Endodermal cell (in vitro differentiated cells): ENCODE measurements around the gene ARFGAP1. TPM values are rescaled to one million over a fixed set of nuclear protein-coding genes. Genes with fewer than 3 reads are reported as not detected.
A peak's percentile ranks its signal among the peaks of the same experiment; 100 is the strongest.
"Not testable (repeated sequence)": the region's sequence is repeated elsewhere in the genome, so short reads cannot be mapped to it uniquely, and the experiment has no call there.

Experiments used
- DNase-seq: peaks from one replicate; pipeline ENCODE4 v3.0.0-alpha.2; 2017
- H3K27ac ChIP-seq: 2 replicates; pipeline ENCODE4 v1.5.1; 2013; ENCODE audit warnings: mild to moderate bottlenecking, low read depth, low read length, moderate library complexity
- H3K27me3 ChIP-seq: 2 replicates; pipeline ENCODE4 v1.6.1; 2013; ENCODE audit warnings: mild to moderate bottlenecking, low read length, moderate library complexity; ENCODE audit not compliant: insufficient read depth, control insufficient read depth, poor library complexity, severe bottlenecking
- H3K36me3 ChIP-seq: 2 replicates; pipeline ENCODE4 v1.7.0; 2013; ENCODE audit warnings: mild to moderate bottlenecking, low read length, moderate library complexity; ENCODE audit not compliant: control insufficient read depth, insufficient read depth
- H3K4me1 ChIP-seq: one replicate; pipeline ENCODE4 v1.7.0; 2013; ENCODE audit warnings: low read length; ENCODE audit not compliant: control insufficient read depth, insufficient read depth
- H3K4me3 ChIP-seq: 2 replicates; pipeline ENCODE4 v1.5.1; 2013; ENCODE audit warnings: mild to moderate bottlenecking, low read length, moderate library complexity
- H3K9ac ChIP-seq: 2 replicates; pipeline ENCODE4 v1.6.1; 2013; ENCODE audit warnings: mild to moderate bottlenecking, low read length, moderate library complexity; ENCODE audit not compliant: poor library complexity, severe bottlenecking; ENCODE audit errors: extremely low read depth
- H3K9me3 ChIP-seq: 2 replicates; pipeline ENCODE4 v1.6.1; 2013; ENCODE audit warnings: mild to moderate bottlenecking, low read length, moderate library complexity; ENCODE audit not compliant: control insufficient read depth
- H3K27ac Mint-ChIP-seq: 2 replicates; pipeline ENCODE4 v1.8.0; 2020; ENCODE audit warnings: mixed read lengths
- H3K27me3 Mint-ChIP-seq: 2 replicates; pipeline ENCODE4 v1.8.0; 2021; ENCODE audit warnings: mild to moderate bottlenecking, mixed read lengths; ENCODE audit not compliant: insufficient read depth
- H3K36me3 Mint-ChIP-seq: 2 replicates; pipeline ENCODE4 v1.8.0; 2020; ENCODE audit warnings: low read depth, mixed read lengths
- H3K4me1 Mint-ChIP-seq: 2 replicates; pipeline ENCODE4 v1.8.0; 2020; ENCODE audit warnings: mixed read lengths
- H3K4me3 Mint-ChIP-seq: 2 replicates; pipeline ENCODE4 v1.8.0; 2020; ENCODE audit warnings: mild to moderate bottlenecking, moderate library complexity, mixed read lengths
- H3K9me3 Mint-ChIP-seq: 2 replicates; pipeline ENCODE4 v1.8.0; 2020; ENCODE audit warnings: mild to moderate bottlenecking, mixed read lengths
- CTCF ChIP-seq: fragments of 200-600 bp; sonication (generic); conservative IDR thresholded peaks from 2 replicates; pipeline ENCODE4 v1.5.0; 2021; ENCODE audit warnings: antibody characterized with exemption, mild to moderate bottlenecking
- WGBS, 2 experiments: methylation state at CpG; one replicate each; pipeline versions ENCODE4 v1.1.5 to v1.1.7; 2013; ENCODE audit warnings: missing lambda C conversion rate in 2 of 2, mixed read lengths in 1 of 2; ENCODE audit not compliant: insufficient coverage in 1 of 2, insufficient read length in 1 of 2; 5-methylcytosine and 5-hydroxymethylcytosine counted together
- total RNA-seq, 2 donors: library from RNA; stranded (reverse); fragmentation: NEBNext Ultra II Directional in 1 of 2; extraction: Animal tissue kit (Norgen Biotek cat#: 25700) in 1 of 2; gene quantifications; 2 replicates in 1 of 2; 3 replicates in 1 of 2; pipeline ENCODE4 v1.2.1, GENCODE V29; 2021

The ARFGAP1 gene
- total RNA-seq, 2 donors from 2014 or later, result 159 to 208 TPM

GRCh38 chr20:63251350-63251749 is 21.3 kb upstream of the ARFGAP1 start:
- TF ChIP-seq CTCF, result peak; percentile 63
- not testable (repeated sequence) for H3K4me3 Mint-ChIP-seq, H3K4me1 Mint-ChIP-seq, H3K4me1 ChIP-seq, H3K9me3 ChIP-seq, H3K9ac ChIP-seq, H3K9me3 Mint-ChIP-seq, H3K27ac Mint-ChIP-seq, H3K36me3 Mint-ChIP-seq, H3K36me3 ChIP-seq, DNase-seq, H3K4me3 ChIP-seq, H3K27ac ChIP-seq
- WGBS, 2 experiments, result 40 to 56% methylated on average over 7 to 10 of the region's 14 CpGs
- peaks cover 50% of the 10 kb centered on the region for H3K27me3 Mint-ChIP-seq
- peaks cover 45% of the 10 kb centered on the region for H3K27me3 ChIP-seq

GRCh38 chr20:63252284-63252711 is 20.3 kb upstream of the ARFGAP1 start:
- no peak overlapping the region for H3K9ac ChIP-seq
- peaks cover 3% of the 10 kb centered on the region for H3K4me1 ChIP-seq
- no peaks in the 10 kb centered on the region for H3K4me1 Mint-ChIP-seq
- no peak for TF ChIP-seq CTCF
- no peak overlapping the region for H3K27ac Mint-ChIP-seq
- 52 to 78% methylated on average over 6 to 8 of the region's 8 CpGs for WGBS, 2 experiments
- no peaks in the 10 kb centered on the region for H3K36me3 Mint-ChIP-seq
- H3K4me3 ChIP-seq, result no peak overlapping the region
- no peak for DNase-seq
- peak overlapping the region; percentile 96 for H3K27ac ChIP-seq
- peaks cover 57% of the 10 kb centered on the region for H3K27me3 Mint-ChIP-seq
- H3K4me3 Mint-ChIP-seq, result no peak overlapping the region
- peaks cover 8% of the 10 kb centered on the region for H3K9me3 Mint-ChIP-seq
- H3K9me3 ChIP-seq, result no peaks in the 10 kb centered on the region
- H3K27me3 ChIP-seq, result peaks cover 54% of the 10 kb centered on the region
- H3K36me3 ChIP-seq, result no peaks in the 10 kb centered on the region

- no peak for DNase-seq
- Mint-ChIP-seq H3K36me3 (no peaks in the 10 kb centered on the region), H3K27me3 (peaks cover 57% of the 10 kb centered on the region), H3K4me1 (no peaks in the 10 kb centered on the region), H3K9me3 (peaks cover 8% of the 10 kb centered on the region), H3K4me3 (peak overlapping the region; percentile 46), H3K27ac (no peak overlapping the region)
- Histone ChIP-seq H3K27me3 (peaks cover 54% of the 10 kb centered on the region), H3K27ac (peak overlapping the region; percentile 96), H3K36me3 (no peaks in the 10 kb centered on the region), H3K9me3 (no peaks in the 10 kb centered on the region), H3K4me1 (peaks cover 3% of the 10 kb centered on the region), H3K4me3 (peak overlapping the region; percentile 45), H3K9ac (no peak overlapping the region)
- TF ChIP-seq CTCF, result no peak
- WGBS, 2 experiments, result 33 to 38% methylated on average over 9 to 16 of the region's 16 CpGs
Observed at GRCh38 chr20:63253065-63253437, 19.6 kb upstream of the ARFGAP1 start.
